IMR-90 (cell line): ENCODE measurements around the gene TRIM24. TPM values are rescaled to one million over a fixed set of nuclear protein-coding genes. Genes with fewer than 3 reads are reported as not detected.

ENCODE experiments used
- ATAC-seq: fragments of 200-7000 bp; cut with Tn5 transposase; 2 replicates; pipeline ENCODE4 v1.9.1; 2020; ENCODE audit warnings: low read depth, mild to moderate bottlenecking, moderate library complexity
- BruUV-seq: library from RNA; stranded (reverse); fragments of 400-500 nt; replicated peaks from 2 replicates; lab custom pipeline; 2021; lab: Mats Ljungman, UMichigan
- CTCF ChIA-PET: fragments of 300-600 bp; formaldehyde crosslinking; extraction: SDS; loops from one replicate; lab custom pipeline; 2021; ENCODE audit warnings: antibody characterized with exemption; lab: Yijun Ruan, JAX
- POLR2A ChIA-PET: fragments of 300-600 bp; sonication (Branson Sonifier 250); formaldehyde crosslinking; loops from one replicate; lab custom pipeline; 2022; ENCODE audit warnings: antibody characterized with exemption; ENCODE audit not compliant: unreplicated experiment; lab: Charles Lee
- DNase-seq: peaks from one replicate; pipeline ENCODE4 v3.0.0; 2013
- H2AFZ ChIP-seq: replicated peaks from 2 replicates; pipeline ENCODE3; 2013; ENCODE audit warnings: low read length, mild to moderate bottlenecking; ENCODE audit not compliant: poor library complexity
- H2AK5ac ChIP-seq: 2 replicates; pipeline ENCODE4 v1.6.1; 2013; ENCODE audit warnings: low read depth, low read length, inconsistent platforms
- H2AK9ac ChIP-seq: replicated peaks from 2 replicates; pipeline ENCODE3; 2013; ENCODE audit warnings: mild to moderate bottlenecking, low read depth, low read length, moderate library complexity; ENCODE audit not compliant: poor library complexity
- H2BK120ac ChIP-seq: 2 replicates; pipeline ENCODE4 v1.6.1; 2013; ENCODE audit warnings: low read depth, low read length, inconsistent platforms
- H2BK15ac ChIP-seq: 3 replicates; pipeline ENCODE4 v1.6.1; 2013; ENCODE audit warnings: low read depth, low read length, inconsistent platforms
- H2BK20ac ChIP-seq: 2 replicates; pipeline ENCODE4 v1.6.1; 2013; ENCODE audit warnings: low read depth, mild to moderate bottlenecking, inconsistent platforms, low read length, moderate library complexity
- H2BK5ac ChIP-seq: 2 replicates; pipeline ENCODE4 v1.6.1; 2013; ENCODE audit warnings: mild to moderate bottlenecking, low read depth, low read length, inconsistent platforms; ENCODE audit not compliant: poor library complexity, severe bottlenecking
- H3K14ac ChIP-seq: replicated peaks from 2 replicates; pipeline ENCODE4 v1.6.1; 2013; ENCODE audit warnings: low read depth, low read length, inconsistent platforms
- H3K18ac ChIP-seq: 2 replicates; pipeline ENCODE4 v1.6.1; 2013; ENCODE audit warnings: low read depth, low read length, control low read depth
- H3K23ac ChIP-seq: 2 replicates; pipeline ENCODE4 v1.6.1; 2013; ENCODE audit warnings: low read depth, low read length, inconsistent platforms
- H3K27ac ChIP-seq: 2 replicates; pipeline ENCODE4 v1.5.1; 2013; ENCODE audit warnings: mild to moderate bottlenecking, control low read depth, low read length; ENCODE audit not compliant: insufficient read depth
- H3K27me3 ChIP-seq: 2 replicates; pipeline ENCODE4 v1.6.1; 2013; ENCODE audit warnings: low read length; ENCODE audit not compliant: control insufficient read depth, insufficient read depth
- H3K36me3 ChIP-seq: 2 replicates; pipeline ENCODE4 v1.6.1; 2013; ENCODE audit warnings: low read length, mixed read lengths; ENCODE audit not compliant: control insufficient read depth, insufficient read depth
- H3K4ac ChIP-seq: 2 replicates; pipeline ENCODE4 v1.6.1; 2013; ENCODE audit warnings: low read depth, low read length, inconsistent platforms
- H3K4me1 ChIP-seq: 2 replicates; pipeline ENCODE4 v1.6.1; 2013; ENCODE audit warnings: low read length, mixed read lengths; ENCODE audit not compliant: control insufficient read depth, insufficient read depth
- H3K4me2 ChIP-seq: 2 replicates; pipeline ENCODE4 v1.6.1; 2013; ENCODE audit warnings: low read depth, mild to moderate bottlenecking, control low read depth, low read length, moderate library complexity
- H3K4me3 ChIP-seq: 2 replicates; pipeline ENCODE4 v1.5.1; 2013; ENCODE audit warnings: low read depth, mild to moderate bottlenecking, control low read depth, low read length, moderate library complexity; ENCODE audit not compliant: insufficient read depth
- H3K56ac ChIP-seq: 2 replicates; pipeline ENCODE4 v1.6.1; 2013; ENCODE audit warnings: low read length, inconsistent platforms; ENCODE audit not compliant: insufficient read depth; ENCODE audit errors: extremely low read depth
- H3K79me1 ChIP-seq, 2 experiments: 2 replicates each; pipeline ENCODE4 v1.6.1; 2013; ENCODE audit warnings: low read length in 2 of 2, inconsistent platforms in 1 of 2, low read depth in 1 of 2
- H3K9ac ChIP-seq: 2 replicates; pipeline ENCODE4 v1.6.1; 2013; ENCODE audit warnings: low read depth, low read length, control low read depth
- H3K9me1 ChIP-seq: 2 replicates; pipeline ENCODE4 v1.6.1; 2013; ENCODE audit warnings: low read length, inconsistent platforms; ENCODE audit not compliant: insufficient read depth
- H3K9me3 ChIP-seq: 2 replicates; pipeline ENCODE4 v1.6.1; 2013; ENCODE audit warnings: low read length; ENCODE audit not compliant: control insufficient read depth, insufficient read depth
- H4K20me1 ChIP-seq: 2 replicates; pipeline ENCODE4 v1.6.1; 2013; ENCODE audit warnings: low read length, inconsistent platforms; ENCODE audit not compliant: insufficient read depth
- H4K5ac ChIP-seq: 2 replicates; pipeline ENCODE4 v1.6.1; 2013; ENCODE audit warnings: mild to moderate bottlenecking, low read depth, low read length, control low read depth
- H4K8ac ChIP-seq, 2 experiments: 2 replicates each; pipeline ENCODE4 v1.6.1; 2013; ENCODE audit warnings: low read depth in 2 of 2, low read length in 2 of 2, control low read depth in 1 of 2, inconsistent platforms in 1 of 2
- H4K91ac ChIP-seq: 2 replicates; pipeline ENCODE4 v1.6.1; 2013; ENCODE audit warnings: low read depth, low read length, inconsistent platforms; ENCODE audit not compliant: insufficient read depth
- SMC3 ChIP-seq: fragments of 150-350 bp; IDR thresholded peaks from 2 replicates; pipeline ENCODE4 v1.6.1; 2016; ENCODE audit warnings: low read depth, mild to moderate bottlenecking, antibody characterized with exemption, low read length, moderate library complexity
- WGBS, 2 experiments: methylation state at CpG; one replicate each; pipeline versions ENCODE4 v1.1.5 to v1.1.7; 2013; ENCODE audit warnings: missing lambda C conversion rate in 2 of 2; ENCODE audit not compliant: insufficient read length in 1 of 2; ENCODE audit errors: extremely low coverage in 2 of 2; 5-methylcytosine and 5-hydroxymethylcytosine counted together
- dilution Hi-C: fragments of 300-500 bp; cut with HindIII; formaldehyde crosslinking; loops from one replicate; pipeline ENCODE4 v1.14.3; 2018; ENCODE audit warnings: low sequenced_read_pairs; ENCODE audit not compliant: unreplicated experiment
- in situ Hi-C: fragments of 300-500 bp; cut with MboI; formaldehyde crosslinking; loops from 3 replicates; pipeline ENCODE4 v1.14.3; 2019; ENCODE audit warnings: low sequenced_read_pairs, inconsistent platforms, mixed read lengths
- intact Hi-C: fragments of 100-400 bp; cut with micrococcal nuclease; formaldehyde crosslinking; loops from 2 replicates; pipeline ENCODE4 v1.10.0; 2022
- polyA plus RNA-seq, 3 experiments: library from polyadenylated mRNA; depleted of rRNA; stranded (reverse); fragments of >200 nt; gene quantifications; 2 replicates each; pipeline ENCODE4 v1.2.3, GENCODE V29; 2012; ENCODE audit warnings: low replicate concordance in 1 of 3
- total RNA-seq: library from RNA; depleted of rRNA; stranded (reverse); fragments of >200 nt; gene quantifications from 2 replicates; pipeline ENCODE4 v1.2.3, GENCODE V29; 2012

The TRIM24 gene
- total and polyA plus RNA-seq, 2 of the 4 experiments (the other 2 are of a cell fraction): 4.1 to 5.7 TPM

DNA sequence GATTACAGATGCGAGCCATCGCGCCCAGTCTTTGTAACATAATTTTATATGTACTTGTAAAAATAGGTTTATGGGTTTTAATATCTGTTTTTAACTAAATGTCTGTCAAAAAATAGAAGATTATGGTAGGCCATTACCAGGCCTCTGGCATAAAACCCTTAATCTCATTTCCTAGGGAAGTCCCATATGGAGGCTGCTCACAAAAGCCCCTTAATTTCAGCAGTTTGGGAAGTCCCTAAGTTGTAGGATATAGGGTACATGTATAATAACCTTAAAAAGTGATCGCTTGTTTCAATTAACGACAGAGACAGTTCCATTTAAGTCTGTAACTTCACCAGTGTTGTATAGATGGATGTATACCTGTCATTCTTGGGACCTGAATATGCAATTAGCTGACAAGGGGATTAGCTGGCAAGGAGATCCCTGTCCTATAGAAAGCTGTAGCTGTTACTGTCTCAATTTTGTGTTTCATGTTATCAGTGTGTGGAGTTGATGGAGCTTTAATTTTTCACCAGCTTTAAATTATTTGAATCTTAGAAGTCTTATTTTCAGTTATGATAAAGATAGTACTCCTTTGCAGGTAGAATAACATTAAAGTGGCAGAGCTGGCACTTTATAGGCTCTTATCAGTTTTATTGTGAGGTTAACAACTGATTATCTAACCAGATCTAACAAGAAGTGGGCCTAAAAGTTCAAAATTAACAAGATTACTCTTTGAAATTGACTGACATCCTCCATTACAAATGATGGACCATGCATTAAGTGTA, 10.5 kb downstream of the TRIM24 start:
- H2BK15ac ChIP-seq: no peak overlapping the region
- H3K27me3 ChIP-seq: no peaks in the 10 kb centered on the region
- no peak overlapping the region for H3K18ac ChIP-seq
- no peak overlapping the region for H2AFZ ChIP-seq
- H3K56ac ChIP-seq: no peak overlapping the region
- ATAC-seq: no peak
- ChIA-PET CTCF (no interaction called here), POLR2A (no interaction called here)
- no peak for TF ChIP-seq SMC3
- no CpG with 5 or more reads among the region's 5 CpGs for WGBS, 2 experiments
- peaks cover 19 to 38% of the 10 kb centered on the region in 2 experiments; a peak in 3 of 4 replicates for H3K79me1 ChIP-seq
- no peak overlapping the region for H3K27ac ChIP-seq
- H4K8ac ChIP-seq: no peak overlapping the region
- dilution Hi-C loops: no loop called here
- H3K4me1 ChIP-seq: no peaks in the 10 kb centered on the region; the same call in 1 of the 2 replicates
- no peak overlapping the region for H3K14ac ChIP-seq
- H3K9me3 ChIP-seq: no peaks in the 10 kb centered on the region
- no peaks in the 10 kb centered on the region for H4K20me1 ChIP-seq
- H3K9me1 ChIP-seq: peaks cover 3% of the 10 kb centered on the region; the same call in 1 of the 2 replicates
- H3K4me2 ChIP-seq: no peak overlapping the region
- no peak for DNase-seq
- intact Hi-C loops: no loop called here
- BruUV-seq: no TSS peak
- H3K4ac ChIP-seq: no peak overlapping the region
- H2AK9ac ChIP-seq: no peak overlapping the region
- H2BK120ac ChIP-seq: no peak overlapping the region
- in situ Hi-C loops: no loop called here
- no peak overlapping the region for H3K9ac ChIP-seq
- H3K23ac ChIP-seq: no peak overlapping the region
- no peak overlapping the region for H4K91ac ChIP-seq
- no peak overlapping the region for H3K4me3 ChIP-seq
- no peak overlapping the region for H2AK5ac ChIP-seq
- H3K36me3 ChIP-seq: no peaks in the 10 kb centered on the region
- H2BK20ac ChIP-seq: no peak overlapping the region
- no peak overlapping the region for H4K5ac ChIP-seq
- H2BK5ac ChIP-seq: no peak overlapping the region
